Eye (tissue), 1 donor: ENCODE results near the gene BIK.
A peak's percentile ranks its signal among the peaks of the same experiment; 100 is the strongest.
"Not testable (repeated sequence)": the region's sequence is repeated elsewhere in the genome, so short reads cannot be mapped to it uniquely, and the experiment has no call there.

Experiments
- DNase-seq: peaks from one replicate; pipeline ENCODE4 v3.0.0-alpha.2; 2015

BIK gene

GRCh38 chr22:43110444-43110926, at the start of gene BIK:
Gene BIK (plus strand): TSS chr22:43110750. CDS start chr22:43124023, 13,273 bp downstream.
- DNase-seq = peak; percentile 75

- DNase-seq = no peak
Measured at GRCh38 chr22:43066134-43066533, 44.4 kb upstream of the BIK start.

GRCh38 chr22:43066844-43067385, 43.6 kb upstream of the BIK start:
- no peak for DNase-seq

GRCh38 chr22:43077121-43077877, 33.3 kb upstream of the BIK start:
- no peak for DNase-seq

GRCh38 chr22:43078522-43078921, 32.0 kb upstream of the BIK start:
- no peak for DNase-seq

GRCh38 chr22:43079742-43080141, 30.8 kb upstream of the BIK start:
- DNase-seq = no peak

GRCh38 chr22:43080616-43081015, 29.9 kb upstream of the BIK start:
- no peak for DNase-seq

GRCh38 chr22:43081968-43082367, 28.6 kb upstream of the BIK start:
- no peak for DNase-seq

- no peak for DNase-seq
Measured at GRCh38 chr22:43085658-43086606, 24.6 kb upstream of the BIK start.

GRCh38 chr22:43088627-43088983, 21.9 kb upstream of the BIK start:
- DNase-seq = no peak

- DNase-seq = peak; percentile 92
Measured at GRCh38 chr22:43088984-43089717, 21.4 kb upstream of the BIK start, which contains the start of gene TTLL1. Gene TTLL1 (minus strand): TSS chr22:43089391. CDS start chr22:43075586, 13,805 bp downstream.

- peak; percentile 86 for DNase-seq
Measured at GRCh38 chr22:43090130-43090789, 20.3 kb upstream of the BIK start.

GRCh38 chr22:43092085-43092484, 18.5 kb upstream of the BIK start:
- DNase-seq = no peak

- DNase-seq = no peak
Measured at GRCh38 chr22:43094085-43094484, 16.5 kb upstream of the BIK start.

GRCh38 chr22:43094551-43094950, 16.0 kb upstream of the BIK start:
- DNase-seq = no peak

GRCh38 chr22:43096420-43096819, 14.1 kb upstream of the BIK start:
- DNase-seq = no peak

- no peak for DNase-seq
Measured at GRCh38 chr22:43098356-43098755, 12.2 kb upstream of the BIK start.

GRCh38 chr22:43099095-43099494, 11.5 kb upstream of the BIK start:
- DNase-seq = no peak

- no peak for DNase-seq
Measured at GRCh38 chr22:43100225-43100624, 10.3 kb upstream of the BIK start.

- DNase-seq = no peak
Measured at GRCh38 chr22:43101306-43101705, 9.2 kb upstream of the BIK start.

GRCh38 chr22:43104056-43104625, 6.4 kb upstream of the BIK start:
- DNase-seq = peak; percentile 39

- DNase-seq = not testable (repeated sequence)
Measured at GRCh38 chr22:43104950-43105349, 5.6 kb upstream of the BIK start.
